Dedifferentiated amniotic fluid mesenchymal stem cell (primary cell): ENCODE data around the gene CSH1.
"Not testable (repeated sequence)": the region's sequence is repeated elsewhere in the genome, so short reads cannot be mapped to it uniquely, and the experiment has no call there.

Experiments
- DNase-seq: peaks from one replicate; pipeline ENCODE4 v3.0.0-alpha.2; 2016; ENCODE audit errors: extremely low spot score

Gene CSH1

GRCh38 chr17:63896524-63897354, at the start of gene CSH1:
Gene CSH1 (minus strand): TSS chr17:63896574. CDS start chr17:63896511, 63 bp downstream.
- DNase-seq: not testable (repeated sequence)

GRCh38 chr17:63945784-63946439, 49.5 kb upstream of the CSH1 start:
- no peak for DNase-seq

- no peak for DNase-seq
These were observed 48.5 kb upstream of the CSH1 start for GRCh38 chr17:63944736-63945499.

GRCh38 chr17:63943745-63944144, 47.4 kb upstream of the CSH1 start:
- no peak for DNase-seq

GRCh38 chr17:63942309-63942985, 46.1 kb upstream of the CSH1 start:
- no peak for DNase-seq

GRCh38 chr17:63941751-63942150, 45.4 kb upstream of the CSH1 start:
- DNase-seq: no peak

- no peak for DNase-seq
These were observed 44.8 kb upstream of the CSH1 start for GRCh38 chr17:63941162-63941561.

GRCh38 chr17:63940584-63940983, 44.2 kb upstream of the CSH1 start:
- no peak for DNase-seq

GRCh38 chr17:63939884-63940283, 43.5 kb upstream of the CSH1 start:
- no peak for DNase-seq

GRCh38 chr17:63939401-63939800, 43.0 kb upstream of the CSH1 start:
- no peak for DNase-seq

GRCh38 chr17:63937920-63938319, 41.5 kb upstream of the CSH1 start:
- DNase-seq: no peak

GRCh38 chr17:63937319-63937718, 40.9 kb upstream of the CSH1 start:
- no peak for DNase-seq

- DNase-seq: no peak
These were observed 38.1 kb upstream of the CSH1 start for GRCh38 chr17:63934183-63935112.

GRCh38 chr17:63933598-63933997, 37.2 kb upstream of the CSH1 start:
- DNase-seq: no peak

GRCh38 chr17:63932721-63933120, 36.3 kb upstream of the CSH1 start:
- DNase-seq: no peak

GRCh38 chr17:63931981-63932561, 35.7 kb upstream of the CSH1 start, which contains the start of gene CD79B:
Gene CD79B (minus strand): TSS chr17:63932331. CDS start chr17:63932261, 70 bp downstream.
- no peak for DNase-seq

GRCh38 chr17:63930951-63931575, 34.7 kb upstream of the CSH1 start:
- no peak for DNase-seq

GRCh38 chr17:63929860-63930766, 33.7 kb upstream of the CSH1 start:
- DNase-seq: no peak
